Parathyroid adenoma (tissue), 2 donors: ENCODE measurements around the gene ZC3H13.

Experiments used
- H2AFZ ChIP-seq: fragments of 300-600 bp; sonication (generic); one replicate; pipeline ENCODE4 v1.7.0; 2017; ENCODE audit warnings: antibody characterized with exemption, mild to moderate bottlenecking
- H3K27ac ChIP-seq: fragments of 300-600 bp; sonication (generic); one replicate; pipeline ENCODE4 v1.7.0; 2017
- H3K27me3 ChIP-seq: fragments of 300-600 bp; sonication (generic); one replicate; pipeline ENCODE4 v1.7.0; 2017; ENCODE audit warnings: low read length; ENCODE audit not compliant: control insufficient read depth, insufficient read depth
- H3K36me3 ChIP-seq: fragments of 300-600 bp; sonication (generic); one replicate; pipeline ENCODE4 v1.7.0; 2017; ENCODE audit warnings: low read length; ENCODE audit not compliant: control insufficient read depth, insufficient read depth
- H3K4me1 ChIP-seq: fragments of 300-600 bp; sonication (generic); one replicate; pipeline ENCODE4 v1.7.0; 2017; ENCODE audit warnings: control low read depth
- H3K4me2 ChIP-seq: fragments of 300-600 bp; sonication (generic); one replicate; pipeline ENCODE4 v1.7.0; 2017; ENCODE audit warnings: low read length
- H3K4me3 ChIP-seq: fragments of 300-600 bp; sonication (generic); one replicate; pipeline ENCODE4 v1.7.0; 2017; ENCODE audit warnings: low read depth, low read length
- H3K79me2 ChIP-seq: fragments of 300-600 bp; sonication (generic); one replicate; pipeline ENCODE4 v1.7.0; 2017; ENCODE audit warnings: control low read depth
- H3K9ac ChIP-seq: fragments of 300-600 bp; sonication (generic); one replicate; pipeline ENCODE4 v1.7.0; 2017; ENCODE audit warnings: mild to moderate bottlenecking
- H3K9me3 ChIP-seq: fragments of 300-600 bp; sonication (generic); one replicate; pipeline ENCODE4 v1.7.0; 2017; ENCODE audit warnings: low read length; ENCODE audit not compliant: control insufficient read depth
- TF ChIP-seq, protein P1 (sequence below): fragments of 300-600 bp; sonication (generic); IDR thresholded peaks from one replicate; pipeline ENCODE4 v1.7.0; 2017; ENCODE audit warnings: antibody characterized with exemption, mild to moderate bottlenecking
- donor health status: primary hyperparathyroidism.

ZC3H13 gene

DNA sequence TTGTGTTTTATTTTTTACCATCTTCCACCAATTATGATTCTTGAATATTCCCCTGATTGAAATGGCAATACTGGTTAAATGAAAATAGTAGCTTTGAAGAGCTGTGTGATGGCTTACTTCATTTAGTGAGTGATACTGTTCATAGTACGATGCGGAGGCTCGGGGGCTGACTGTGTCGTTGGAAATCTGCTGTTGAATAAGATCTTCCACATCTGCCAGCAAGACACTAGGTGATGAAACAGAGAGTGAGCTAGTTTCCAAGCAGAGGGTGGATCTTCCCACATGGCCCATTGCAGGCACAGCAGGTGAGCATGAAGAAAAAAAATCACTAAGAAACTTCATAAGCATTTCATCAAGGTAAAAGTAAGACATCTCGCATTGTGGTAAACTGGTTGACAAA lies 29.8 kb upstream of the ZC3H13 start:
- H3K27me3 ChIP-seq = no peaks in the 10 kb centered on the region
- no peaks in the 10 kb centered on the region for H3K9me3 ChIP-seq
- H3K4me3 ChIP-seq = no peak overlapping the region
- H3K9ac ChIP-seq = no peak overlapping the region
- H3K79me2 ChIP-seq = no peaks in the 10 kb centered on the region
- TF ChIP-seq, protein P1, sequence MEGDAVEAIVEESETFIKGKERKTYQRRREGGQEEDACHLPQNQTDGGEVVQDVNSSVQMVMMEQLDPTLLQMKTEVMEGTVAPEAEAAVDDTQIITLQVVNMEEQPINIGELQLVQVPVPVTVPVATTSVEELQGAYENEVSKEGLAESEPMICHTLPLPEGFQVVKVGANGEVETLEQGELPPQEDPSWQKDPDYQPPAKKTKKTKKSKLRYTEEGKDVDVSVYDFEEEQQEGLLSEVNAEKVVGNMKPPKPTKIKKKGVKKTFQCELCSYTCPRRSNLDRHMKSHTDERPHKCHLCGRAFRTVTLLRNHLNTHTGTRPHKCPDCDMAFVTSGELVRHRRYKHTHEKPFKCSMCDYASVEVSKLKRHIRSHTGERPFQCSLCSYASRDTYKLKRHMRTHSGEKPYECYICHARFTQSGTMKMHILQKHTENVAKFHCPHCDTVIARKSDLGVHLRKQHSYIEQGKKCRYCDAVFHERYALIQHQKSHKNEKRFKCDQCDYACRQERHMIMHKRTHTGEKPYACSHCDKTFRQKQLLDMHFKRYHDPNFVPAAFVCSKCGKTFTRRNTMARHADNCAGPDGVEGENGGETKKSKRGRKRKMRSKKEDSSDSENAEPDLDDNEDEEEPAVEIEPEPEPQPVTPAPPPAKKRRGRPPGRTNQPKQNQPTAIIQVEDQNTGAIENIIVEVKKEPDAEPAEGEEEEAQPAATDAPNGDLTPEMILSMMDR = no peak
- no peak overlapping the region for H3K27ac ChIP-seq
- no peaks in the 10 kb centered on the region for H3K36me3 ChIP-seq
- no peak overlapping the region for H3K4me2 ChIP-seq
- no peaks in the 10 kb centered on the region for H3K4me1 ChIP-seq
- no peak overlapping the region for H2AFZ ChIP-seq

DNA sequence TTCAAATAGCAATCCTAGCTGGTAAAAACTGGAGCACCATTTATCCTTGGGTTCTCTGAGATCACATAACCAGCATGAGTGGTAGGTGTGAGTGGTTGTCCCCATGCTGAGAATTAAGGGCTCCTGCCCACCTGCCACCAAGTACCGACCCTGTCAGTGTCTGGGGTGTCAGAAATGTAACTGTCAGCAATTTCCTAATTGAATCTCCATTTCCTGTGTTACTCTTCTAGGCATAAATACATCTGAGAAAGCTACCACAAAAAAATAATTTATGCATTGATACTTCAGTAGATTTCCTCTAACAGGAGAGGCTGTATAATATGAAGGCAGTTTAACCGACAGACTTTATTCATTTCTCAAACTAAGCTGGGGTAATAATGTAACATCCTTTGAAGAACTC lies 27.2 kb upstream of the ZC3H13 start:
- H3K27ac ChIP-seq = no peak overlapping the region
- H3K36me3 ChIP-seq = no peaks in the 10 kb centered on the region
- H3K9me3 ChIP-seq = no peaks in the 10 kb centered on the region
- H3K9ac ChIP-seq = no peak overlapping the region
- H3K79me2 ChIP-seq = no peaks in the 10 kb centered on the region
- H2AFZ ChIP-seq = no peak overlapping the region
- H3K4me1 ChIP-seq = no peaks in the 10 kb centered on the region
- no peak overlapping the region for H3K4me2 ChIP-seq
- no peaks in the 10 kb centered on the region for H3K27me3 ChIP-seq
- no peak overlapping the region for H3K4me3 ChIP-seq
- TF ChIP-seq, protein P1 = no peak

DNA sequence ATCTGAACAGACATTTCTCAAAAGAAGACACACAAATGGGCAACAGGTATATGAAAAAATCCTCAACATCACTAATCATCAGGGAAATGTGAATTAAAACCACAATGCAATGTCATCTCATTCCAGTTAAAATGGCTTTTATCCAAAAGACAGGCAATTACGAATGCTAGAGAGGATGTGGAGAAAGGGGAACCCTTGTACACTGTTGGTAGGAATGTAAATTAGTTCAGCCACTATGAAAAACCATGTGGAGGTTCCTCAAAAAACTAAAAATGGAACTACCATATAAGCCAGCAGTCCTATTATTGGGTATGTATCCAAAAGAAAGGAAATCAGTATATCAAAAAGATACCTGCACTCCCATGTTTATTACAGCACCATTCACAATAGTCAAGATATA lies 24.7 kb upstream of the ZC3H13 start:
- H3K27ac ChIP-seq = no peak overlapping the region
- H3K4me2 ChIP-seq = no peak overlapping the region
- H3K4me3 ChIP-seq = no peak overlapping the region
- H3K9me3 ChIP-seq = no peaks in the 10 kb centered on the region
- H3K36me3 ChIP-seq = no peaks in the 10 kb centered on the region
- TF ChIP-seq, protein P1 = no peak
- H3K4me1 ChIP-seq = no peaks in the 10 kb centered on the region
- no peak overlapping the region for H3K9ac ChIP-seq
- H3K27me3 ChIP-seq = no peaks in the 10 kb centered on the region
- H2AFZ ChIP-seq = no peak overlapping the region
- no peaks in the 10 kb centered on the region for H3K79me2 ChIP-seq

DNA sequence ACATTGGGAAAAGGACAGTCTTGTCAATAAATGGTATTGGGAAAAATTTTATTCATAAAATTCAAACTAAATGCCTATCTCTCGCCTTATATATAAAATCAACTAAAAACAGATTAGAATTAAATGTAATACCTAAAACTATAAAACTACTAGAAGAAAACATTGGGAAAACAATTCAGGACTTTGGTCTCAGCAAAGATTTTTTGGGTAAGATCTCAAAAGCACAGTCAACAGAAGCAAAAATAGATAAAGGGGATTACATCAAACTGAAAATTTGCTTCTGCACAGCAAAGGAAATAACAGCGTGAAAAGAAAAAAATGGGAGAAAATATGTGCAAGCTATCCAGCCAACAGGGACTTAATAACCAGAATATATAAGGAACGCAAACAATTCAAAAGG lies 24.3 kb upstream of the ZC3H13 start:
- Histone ChIP-seq H3K4me1 (no peaks in the 10 kb centered on the region), H3K4me3 (no peak overlapping the region), H3K9me3 (no peaks in the 10 kb centered on the region), H3K36me3 (no peaks in the 10 kb centered on the region), H3K27me3 (no peaks in the 10 kb centered on the region), H3K79me2 (no peaks in the 10 kb centered on the region), H2AFZ (no peak overlapping the region), H3K4me2 (no peak overlapping the region), H3K9ac (no peak overlapping the region), H3K27ac (no peak overlapping the region)
- TF ChIP-seq, protein P1 = no peak

DNA sequence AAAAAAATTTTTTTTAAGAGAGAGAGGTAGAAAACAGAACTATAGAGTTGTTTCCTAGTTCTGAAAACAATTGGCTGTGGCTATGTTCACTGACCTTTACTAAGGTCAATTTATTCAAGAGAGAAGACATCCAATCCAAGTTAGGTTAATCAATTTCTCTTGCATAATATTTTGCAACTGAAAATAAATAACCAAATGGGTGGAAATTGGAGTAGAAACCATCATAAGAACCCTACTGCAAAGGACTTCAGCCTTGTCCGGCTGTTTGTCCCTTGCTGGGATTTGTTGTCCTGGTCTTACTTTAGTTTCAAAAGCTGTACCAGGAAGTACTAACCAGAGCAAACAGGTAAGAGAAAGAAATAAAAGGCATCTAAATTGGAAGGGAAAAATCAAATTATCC lies 23.3 kb upstream of the ZC3H13 start:
- H3K9ac ChIP-seq = no peak overlapping the region
- H3K36me3 ChIP-seq = no peaks in the 10 kb centered on the region
- H3K27ac ChIP-seq = no peak overlapping the region
- H3K9me3 ChIP-seq = no peaks in the 10 kb centered on the region
- H3K79me2 ChIP-seq = no peaks in the 10 kb centered on the region
- TF ChIP-seq, protein P1 = no peak
- no peaks in the 10 kb centered on the region for H3K27me3 ChIP-seq
- H3K4me1 ChIP-seq = no peaks in the 10 kb centered on the region
- H3K4me3 ChIP-seq = no peak overlapping the region
- no peak overlapping the region for H3K4me2 ChIP-seq
- H2AFZ ChIP-seq = no peak overlapping the region
